HEK293 (cell line): Measurements from ENCODE around the gene ATP11C.
"Not testable (repeated sequence)": the region's sequence is repeated elsewhere in the genome, so short reads cannot be mapped to it uniquely, and the experiment has no call there.

Source experiments
- CTCF ChIA-PET: fragments of 350-600 bp; formaldehyde crosslinking; extraction: SDS; loops from one replicate; lab custom pipeline; 2021; ENCODE audit warnings: antibody characterized with exemption; lab: Yijun Ruan, JAX
- POLR2A ChIA-PET: fragments of 300-600 bp; formaldehyde crosslinking; extraction: SDS; loops from one replicate; lab custom pipeline; 2020; ENCODE audit warnings: antibody characterized with exemption, inconsistent platforms; lab: Yijun Ruan, JAX
- H3K27ac ChIP-seq: fragments of 200-500 bp; sonication (Bioruptor generic); 2 replicates; pipeline ENCODE4 v1.5.1; 2014; ENCODE audit warnings: low read depth, low read length, control low read depth, inconsistent platforms; ENCODE audit errors: extremely low read depth
- H3K36me3 ChIP-seq, 2 experiments: fragments of 200-500 bp in 1 of 2; sonication (Bioruptor generic) in 1 of 2; 1 replicate in 1 of 2; 2 replicates in 1 of 2; pipeline ENCODE4 v1.5.1; 2014 to 2017; ENCODE audit warnings: inconsistent platforms in 2 of 2, low read length in 2 of 2; ENCODE audit not compliant: control insufficient read depth in 2 of 2, insufficient read depth in 1 of 2
- H3K4me1 ChIP-seq: fragments of 200-500 bp; sonication (Bioruptor generic); 2 replicates; pipeline ENCODE4 v1.5.1; 2014; ENCODE audit warnings: mild to moderate bottlenecking, low read length, inconsistent platforms; ENCODE audit not compliant: control insufficient read depth, insufficient read depth
- H3K4me3 ChIP-seq: 2 replicates; pipeline ENCODE4 v1.5.1; 2011; ENCODE audit warnings: low read depth, mild to moderate bottlenecking, control low read depth, low read length, moderate library complexity
- H3K9me3 ChIP-seq: fragments of 200-500 bp; sonication (Bioruptor generic); 2 replicates; pipeline ENCODE4 v1.5.1; 2014; ENCODE audit warnings: low read depth, low read length, inconsistent platforms; ENCODE audit not compliant: control insufficient read depth, insufficient read depth
- BCL11B ChIP-seq: fragments of 450-650 bp; formaldehyde crosslinking; IDR thresholded peaks from 2 replicates; pipeline ENCODE4 v1.5.1; 2016; ENCODE audit warnings: low read depth, missing biosample characterization, missing genetic modification characterization
- EGR2 ChIP-seq: fragments of 450-650 bp; formaldehyde crosslinking; IDR thresholded peaks from 2 replicates; pipeline ENCODE4 v1.5.1; 2016; ENCODE audit warnings: low read depth, missing biosample characterization, missing genetic modification characterization
- SCRT1 ChIP-seq: fragments of 450-650 bp; formaldehyde crosslinking; IDR thresholded peaks from 2 replicates; pipeline ENCODE4 v1.5.1; 2016; ENCODE audit warnings: missing biosample characterization, missing genetic modification characterization, borderline replicate concordance
- TCF7L2 ChIP-seq: IDR thresholded peaks from 2 replicates; pipeline ENCODE4 v1.6.1; 2011; ENCODE audit warnings: low read depth, mild to moderate bottlenecking, inconsistent platforms, low read length, moderate library complexity, borderline replicate concordance
- ZFP41 ChIP-seq: fragments of 450-650 bp; formaldehyde crosslinking; IDR thresholded peaks from 2 replicates; pipeline ENCODE4 v1.5.1; 2016; ENCODE audit warnings: missing biosample characterization, missing genetic modification characterization, borderline replicate concordance
- ZNF10 ChIP-seq: fragments of 450-650 bp; formaldehyde crosslinking; IDR thresholded peaks from 2 replicates; pipeline ENCODE4 v1.5.1; 2017; ENCODE audit warnings: missing biosample characterization, missing genetic modification characterization
- ZNF174 ChIP-seq: fragments of 450-650 bp; formaldehyde crosslinking; IDR thresholded peaks from 2 replicates; pipeline ENCODE4 v1.5.0; 2017; ENCODE audit warnings: missing biosample characterization, mild to moderate bottlenecking, missing genetic modification characterization
- ZNF23 ChIP-seq: fragments of 450-650 bp; formaldehyde crosslinking; IDR thresholded peaks from 2 replicates; pipeline ENCODE4 v1.5.1; 2016; ENCODE audit warnings: missing biosample characterization, missing genetic modification characterization, borderline replicate concordance
- ZNF292 ChIP-seq: fragments of 450-650 bp; formaldehyde crosslinking; IDR thresholded peaks from 2 replicates; pipeline ENCODE4 v1.5.1; 2016; ENCODE audit warnings: low read depth, missing biosample characterization, missing genetic modification characterization, borderline replicate concordance
- ZNF302 ChIP-seq: fragments of 450-650 bp; formaldehyde crosslinking; IDR thresholded peaks from 2 replicates; pipeline ENCODE4 v1.5.1; 2016; ENCODE audit warnings: missing biosample characterization, missing genetic modification characterization, low read depth
- ZNF341 ChIP-seq: fragments of 450-650 bp; formaldehyde crosslinking; IDR thresholded peaks from 2 replicates; pipeline ENCODE4; 2016; ENCODE audit warnings: low read depth, missing biosample characterization, missing genetic modification characterization
- ZNF354C ChIP-seq: fragments of 450-650 bp; formaldehyde crosslinking; IDR thresholded peaks from 2 replicates; pipeline ENCODE4 v1.5.1; 2016; ENCODE audit warnings: missing biosample characterization, missing genetic modification characterization, low read depth, borderline replicate concordance
- ZNF658 ChIP-seq: fragments of 450-650 bp; formaldehyde crosslinking; IDR thresholded peaks from 2 replicates; pipeline ENCODE4; 2016; ENCODE audit warnings: missing biosample characterization, missing genetic modification characterization
- ZNF747 ChIP-seq: fragments of 450-650 bp; formaldehyde crosslinking; IDR thresholded peaks from 2 replicates; pipeline ENCODE4 v1.5.1; 2016; ENCODE audit warnings: missing biosample characterization, missing genetic modification characterization
- ZNF785 ChIP-seq: fragments of 450-650 bp; formaldehyde crosslinking; IDR thresholded peaks from 2 replicates; pipeline ENCODE4 v1.5.1; 2016; ENCODE audit warnings: missing biosample characterization, missing genetic modification characterization
- ZNF792 ChIP-seq: fragments of 450-650 bp; formaldehyde crosslinking; IDR thresholded peaks from 2 replicates; pipeline ENCODE4 v1.5.1; 2016; ENCODE audit warnings: missing biosample characterization, missing genetic modification characterization
- TF ChIP-seq, protein P1 (sequence below): fragments of 450-650 bp; formaldehyde crosslinking; IDR thresholded peaks from 2 replicates; pipeline ENCODE4 v1.5.1; 2016; ENCODE audit warnings: missing biosample characterization, missing genetic modification characterization, borderline replicate concordance
- TF ChIP-seq, protein P2 (sequence below): fragments of 450-650 bp; formaldehyde crosslinking; IDR thresholded peaks from 2 replicates; pipeline ENCODE4 v1.5.1; 2017; ENCODE audit warnings: missing biosample characterization, missing genetic modification characterization
- TF ChIP-seq, protein P3 (sequence below): sonication (generic); formaldehyde crosslinking; IDR thresholded peaks from 2 replicates; pipeline ENCODE4 v1.8.1; 2022; ENCODE audit warnings: mild to moderate bottlenecking, moderate library complexity, missing genetic modification reagents
- TF ChIP-seq, protein P4 (sequence below): fragments of 450-650 bp; formaldehyde crosslinking; IDR thresholded peaks from 2 replicates; pipeline ENCODE4 v1.5.1; 2016; ENCODE audit warnings: missing biosample characterization, missing genetic modification characterization
- TF ChIP-seq, protein P5 (sequence below): fragments of 450-650 bp; formaldehyde crosslinking; IDR thresholded peaks from 2 replicates; pipeline ENCODE4; 2016; ENCODE audit warnings: missing biosample characterization, missing genetic modification characterization

Gene ATP11C

DNA sequence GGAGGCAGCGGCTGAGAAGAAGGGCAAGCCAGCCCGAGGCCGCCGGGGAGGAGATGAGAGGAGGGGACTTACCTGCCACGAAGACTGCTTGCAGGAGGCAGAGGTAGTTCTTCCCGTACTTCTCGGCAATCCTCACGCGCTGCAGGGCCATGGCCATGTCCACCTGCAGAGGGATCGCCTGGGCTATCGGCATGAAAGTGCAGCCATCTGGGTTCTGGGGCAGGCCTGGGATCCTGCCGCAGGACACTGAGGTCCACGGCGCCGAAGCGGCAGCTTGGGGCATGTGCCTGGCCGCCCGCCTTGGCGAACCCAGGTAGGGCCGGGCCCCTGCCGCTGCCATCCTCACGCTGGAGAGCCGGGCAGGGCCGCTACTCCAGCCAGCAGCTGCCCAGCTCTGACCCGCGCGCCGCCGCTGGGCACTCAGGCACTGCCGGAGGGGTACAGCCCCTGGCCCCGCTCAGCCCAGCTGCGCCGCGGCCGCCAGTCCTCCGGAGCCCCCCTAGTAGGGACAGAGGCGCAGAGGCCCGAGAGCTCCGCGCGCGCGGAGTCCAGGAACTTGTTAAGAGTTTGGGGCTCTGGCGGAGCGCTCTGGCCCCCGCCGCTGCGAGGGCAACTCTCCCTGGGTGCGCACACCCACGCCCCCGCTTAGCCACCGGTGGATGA, 240.9 kb downstream of the ATP11C start:
- Histone ChIP-seq H3K4me3 (peak overlapping the region; percentile 35), H3K36me3 (no peaks in the 10 kb centered on the region), H3K9me3 (no peaks in the 10 kb centered on the region), H3K27ac (no peak overlapping the region), H3K4me1 (no peaks in the 10 kb centered on the region)
- TF ChIP-seq, protein P1, sequence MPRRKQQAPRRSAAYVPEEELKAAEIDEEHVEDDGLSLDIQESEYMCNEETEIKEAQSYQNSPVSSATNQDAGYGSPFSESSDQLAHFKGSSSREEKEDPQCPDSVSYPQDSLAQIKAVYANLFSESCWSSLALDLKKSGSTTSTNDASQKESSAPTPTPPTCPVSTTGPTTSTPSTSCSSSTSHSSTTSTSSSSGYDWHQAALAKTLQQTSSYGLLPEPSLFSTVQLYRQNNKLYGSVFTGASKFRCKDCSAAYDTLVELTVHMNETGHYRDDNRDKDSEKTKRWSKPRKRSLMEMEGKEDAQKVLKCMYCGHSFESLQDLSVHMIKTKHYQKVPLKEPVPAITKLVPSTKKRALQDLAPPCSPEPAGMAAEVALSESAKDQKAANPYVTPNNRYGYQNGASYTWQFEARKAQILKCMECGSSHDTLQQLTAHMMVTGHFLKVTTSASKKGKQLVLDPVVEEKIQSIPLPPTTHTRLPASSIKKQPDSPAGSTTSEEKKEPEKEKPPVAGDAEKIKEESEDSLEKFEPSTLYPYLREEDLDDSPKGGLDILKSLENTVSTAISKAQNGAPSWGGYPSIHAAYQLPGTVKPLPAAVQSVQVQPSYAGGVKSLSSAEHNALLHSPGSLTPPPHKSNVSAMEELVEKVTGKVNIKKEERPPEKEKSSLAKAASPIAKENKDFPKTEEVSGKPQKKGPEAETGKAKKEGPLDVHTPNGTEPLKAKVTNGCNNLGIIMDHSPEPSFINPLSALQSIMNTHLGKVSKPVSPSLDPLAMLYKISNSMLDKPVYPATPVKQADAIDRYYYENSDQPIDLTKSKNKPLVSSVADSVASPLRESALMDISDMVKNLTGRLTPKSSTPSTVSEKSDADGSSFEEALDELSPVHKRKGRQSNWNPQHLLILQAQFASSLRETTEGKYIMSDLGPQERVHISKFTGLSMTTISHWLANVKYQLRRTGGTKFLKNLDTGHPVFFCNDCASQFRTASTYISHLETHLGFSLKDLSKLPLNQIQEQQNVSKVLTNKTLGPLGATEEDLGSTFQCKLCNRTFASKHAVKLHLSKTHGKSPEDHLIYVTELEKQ (tag by site-specific recombination), result no peak
- TF ChIP-seq ZNF302 (tag by site-specific recombination) (no peak), ZNF341 (no peak), SCRT1 (tag by site-specific recombination) (no peak)
- TF ChIP-seq, protein P2, sequence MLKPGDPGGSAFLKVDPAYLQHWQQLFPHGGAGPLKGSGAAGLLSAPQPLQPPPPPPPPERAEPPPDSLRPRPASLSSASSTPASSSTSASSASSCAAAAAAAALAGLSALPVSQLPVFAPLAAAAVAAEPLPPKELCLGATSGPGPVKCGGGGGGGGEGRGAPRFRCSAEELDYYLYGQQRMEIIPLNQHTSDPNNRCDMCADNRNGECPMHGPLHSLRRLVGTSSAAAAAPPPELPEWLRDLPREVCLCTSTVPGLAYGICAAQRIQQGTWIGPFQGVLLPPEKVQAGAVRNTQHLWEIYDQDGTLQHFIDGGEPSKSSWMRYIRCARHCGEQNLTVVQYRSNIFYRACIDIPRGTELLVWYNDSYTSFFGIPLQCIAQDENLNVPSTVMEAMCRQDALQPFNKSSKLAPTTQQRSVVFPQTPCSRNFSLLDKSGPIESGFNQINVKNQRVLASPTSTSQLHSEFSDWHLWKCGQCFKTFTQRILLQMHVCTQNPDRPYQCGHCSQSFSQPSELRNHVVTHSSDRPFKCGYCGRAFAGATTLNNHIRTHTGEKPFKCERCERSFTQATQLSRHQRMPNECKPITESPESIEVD (tag by site-specific recombination), result no peak
- ChIA-PET POLR2A (no interaction called here), CTCF (no interaction called here)

DNA sequence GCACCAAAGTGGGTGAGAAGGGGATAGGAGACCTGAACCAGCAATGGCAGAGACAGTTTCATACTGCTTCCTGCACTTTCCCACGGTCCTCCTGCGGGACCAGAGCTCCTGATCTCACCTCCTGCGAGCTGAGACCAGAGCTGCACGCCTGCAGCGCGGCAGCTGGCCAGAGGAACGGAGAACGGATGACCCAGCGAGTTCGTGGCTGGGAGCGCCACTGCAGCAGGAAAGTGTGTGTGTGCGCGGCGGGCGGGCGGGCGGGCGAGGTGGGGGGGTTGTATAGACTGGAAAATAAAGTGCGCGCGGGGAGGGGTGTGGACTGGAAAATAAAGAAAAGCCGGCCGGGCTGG, 241.4 kb downstream of the ATP11C start:
- TF ChIP-seq ZFP41 (tag by site-specific recombination), result no peak
- TF ChIP-seq, protein P3, sequence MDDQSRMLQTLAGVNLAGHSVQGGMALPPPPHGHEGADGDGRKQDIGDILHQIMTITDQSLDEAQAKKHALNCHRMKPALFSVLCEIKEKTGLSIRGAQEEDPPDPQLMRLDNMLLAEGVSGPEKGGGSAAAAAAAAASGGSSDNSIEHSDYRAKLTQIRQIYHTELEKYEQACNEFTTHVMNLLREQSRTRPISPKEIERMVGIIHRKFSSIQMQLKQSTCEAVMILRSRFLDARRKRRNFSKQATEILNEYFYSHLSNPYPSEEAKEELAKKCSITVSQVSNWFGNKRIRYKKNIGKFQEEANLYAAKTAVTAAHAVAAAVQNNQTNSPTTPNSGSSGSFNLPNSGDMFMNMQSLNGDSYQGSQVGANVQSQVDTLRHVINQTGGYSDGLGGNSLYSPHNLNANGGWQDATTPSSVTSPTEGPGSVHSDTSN, result no peak
- TF ChIP-seq, protein P4, sequence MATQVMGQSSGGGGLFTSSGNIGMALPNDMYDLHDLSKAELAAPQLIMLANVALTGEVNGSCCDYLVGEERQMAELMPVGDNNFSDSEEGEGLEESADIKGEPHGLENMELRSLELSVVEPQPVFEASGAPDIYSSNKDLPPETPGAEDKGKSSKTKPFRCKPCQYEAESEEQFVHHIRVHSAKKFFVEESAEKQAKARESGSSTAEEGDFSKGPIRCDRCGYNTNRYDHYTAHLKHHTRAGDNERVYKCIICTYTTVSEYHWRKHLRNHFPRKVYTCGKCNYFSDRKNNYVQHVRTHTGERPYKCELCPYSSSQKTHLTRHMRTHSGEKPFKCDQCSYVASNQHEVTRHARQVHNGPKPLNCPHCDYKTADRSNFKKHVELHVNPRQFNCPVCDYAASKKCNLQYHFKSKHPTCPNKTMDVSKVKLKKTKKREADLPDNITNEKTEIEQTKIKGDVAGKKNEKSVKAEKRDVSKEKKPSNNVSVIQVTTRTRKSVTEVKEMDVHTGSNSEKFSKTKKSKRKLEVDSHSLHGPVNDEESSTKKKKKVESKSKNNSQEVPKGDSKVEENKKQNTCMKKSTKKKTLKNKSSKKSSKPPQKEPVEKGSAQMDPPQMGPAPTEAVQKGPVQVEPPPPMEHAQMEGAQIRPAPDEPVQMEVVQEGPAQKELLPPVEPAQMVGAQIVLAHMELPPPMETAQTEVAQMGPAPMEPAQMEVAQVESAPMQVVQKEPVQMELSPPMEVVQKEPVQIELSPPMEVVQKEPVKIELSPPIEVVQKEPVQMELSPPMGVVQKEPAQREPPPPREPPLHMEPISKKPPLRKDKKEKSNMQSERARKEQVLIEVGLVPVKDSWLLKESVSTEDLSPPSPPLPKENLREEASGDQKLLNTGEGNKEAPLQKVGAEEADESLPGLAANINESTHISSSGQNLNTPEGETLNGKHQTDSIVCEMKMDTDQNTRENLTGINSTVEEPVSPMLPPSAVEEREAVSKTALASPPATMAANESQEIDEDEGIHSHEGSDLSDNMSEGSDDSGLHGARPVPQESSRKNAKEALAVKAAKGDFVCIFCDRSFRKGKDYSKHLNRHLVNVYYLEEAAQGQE (tag by site-specific recombination), result no peak
- no peak for TF ChIP-seq ZNF785 (tag by site-specific recombination)
- TF ChIP-seq ZNF747 (tag by site-specific recombination), result no peak
- TF ChIP-seq ZNF658 (tag by site-specific recombination), result no peak
- TF ChIP-seq ZNF302 (tag by site-specific recombination), result no peak
- TF ChIP-seq ZNF354C (tag by site-specific recombination), result no peak
- TF ChIP-seq ZNF292, result no peak
- no peak for TF ChIP-seq ZNF174 (tag by site-specific recombination)
- TF ChIP-seq ZNF23, result no peak
- TF ChIP-seq EGR2, result no peak
- no peak for TF ChIP-seq ZNF10
- TF ChIP-seq ZNF792, result no peak
- no peak for TF ChIP-seq TCF7L2
- TF ChIP-seq BCL11B (tag by site-specific recombination), result no peak
- TF ChIP-seq, protein P5, sequence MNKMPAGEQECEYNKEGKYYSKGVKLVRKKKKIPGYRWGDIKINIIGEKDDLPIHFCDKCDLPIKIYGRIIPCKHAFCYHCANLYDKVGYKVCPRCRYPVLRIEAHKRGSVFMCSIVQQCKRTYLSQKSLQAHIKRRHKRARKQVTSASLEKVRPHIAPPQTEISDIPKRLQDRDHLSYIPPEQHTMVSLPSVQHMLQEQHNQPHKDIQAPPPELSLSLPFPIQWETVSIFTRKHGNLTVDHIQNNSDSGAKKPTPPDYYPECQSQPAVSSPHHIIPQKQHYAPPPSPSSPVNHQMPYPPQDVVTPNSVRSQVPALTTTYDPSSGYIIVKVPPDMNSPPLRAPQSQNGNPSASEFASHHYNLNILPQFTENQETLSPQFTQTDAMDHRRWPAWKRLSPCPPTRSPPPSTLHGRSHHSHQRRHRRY, result no peak
- TF ChIP-seq SCRT1 (tag by site-specific recombination), result no peak
- no peaks in the 10 kb centered on the region for H3K36me3 ChIP-seq
- H3K4me1 ChIP-seq, result no peaks in the 10 kb centered on the region
- H3K27ac ChIP-seq, result no peak overlapping the region
- no peaks in the 10 kb centered on the region for H3K9me3 ChIP-seq
- peak overlapping the region; percentile 35; the same call in 1 of the 2 replicates for H3K4me3 ChIP-seq
- ChIA-PET POLR2A (no interaction called here), CTCF (interaction anchor here (0.6 to 0.7 kb wide), 2 partner anchors 32 to 673 kb away, joined by 3 read pairs; no protein-coding TSS in a partner anchor)

DNA sequence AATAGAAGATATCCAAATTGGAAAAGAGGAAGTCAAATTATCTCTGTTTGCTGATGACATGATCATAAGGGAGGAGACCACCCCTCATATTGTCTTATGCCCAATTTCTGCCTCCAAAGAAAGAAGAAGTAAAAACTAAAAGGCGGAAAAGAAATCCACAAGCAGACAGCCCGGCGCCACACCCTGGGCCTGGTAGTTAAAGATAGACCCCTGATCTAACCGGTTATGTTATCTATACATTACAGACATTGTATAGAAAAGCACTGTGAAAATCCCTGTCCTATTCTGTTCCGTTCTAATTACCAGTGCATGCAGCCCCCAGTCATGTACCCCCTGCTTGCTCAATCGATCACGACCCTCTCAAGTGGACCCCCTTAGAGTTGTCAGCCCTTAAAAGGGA, 247.7 kb downstream of the ATP11C start:
- H3K27ac ChIP-seq, POLR2A ChIA-PET, H3K4me1 ChIP-seq, H3K36me3 ChIP-seq, H3K4me3 ChIP-seq, H3K9me3 ChIP-seq: not testable (repeated sequence)
- CTCF ChIA-PET, result interaction anchor here (0.6 kb wide), 1 partner anchor 97 kb away, joined by 5 read pairs; no protein-coding TSS in a partner anchor
